BE2C (cell line): ENCODE results near the gene LRRIQ1.

Source experiments
- DNase-seq: peaks from one replicate; pipeline ENCODE4 v3.0.0-alpha.2; 2020
- H3K27me3 ChIP-seq: fragments of 250-450 bp; sonication (Bioruptor Pico); 2 replicates; pipeline ENCODE4 v1.5.1; 2020; ENCODE audit warnings: mild to moderate bottlenecking
- H3K36me3 ChIP-seq: fragments of 250-450 bp; sonication (Bioruptor Pico); 2 replicates; pipeline ENCODE4 v1.5.1; 2020; ENCODE audit warnings: mild to moderate bottlenecking
- H3K4me1 ChIP-seq: fragments of 250-450 bp; sonication (Bioruptor Pico); 2 replicates; pipeline ENCODE4 v1.5.1; 2020
- H3K4me3 ChIP-seq: 2 replicates; pipeline ENCODE4 v1.5.1; 2011; ENCODE audit warnings: low read depth, low read length
- H3K9me3 ChIP-seq: fragments of 250-450 bp; sonication (Bioruptor Pico); 2 replicates; pipeline ENCODE4 v1.5.1; 2020
- TF ChIP-seq, protein P1 (sequence below): IDR thresholded peaks from 2 replicates; pipeline ENCODE4 v1.5.1; 2012; ENCODE audit warnings: mild to moderate bottlenecking, low read depth, low read length

The LRRIQ1 gene

GRCh38 chr12:85260896-85261295 lies 224.7 kb downstream of the LRRIQ1 start:
- no peak overlapping the region for H3K4me3 ChIP-seq

GRCh38 chr12:85266356-85266755 lies 230.2 kb downstream of the LRRIQ1 start:
- H3K9me3 ChIP-seq: no peaks in the 10 kb centered on the region

More at GRCh38 chr12:85260896-85261295, 224.7 kb downstream of the LRRIQ1 start:
- Histone ChIP-seq H3K9me3 (no peaks in the 10 kb centered on the region), H3K36me3 (no peaks in the 10 kb centered on the region), H3K4me1 (no peaks in the 10 kb centered on the region), H3K27me3 (peaks cover 16% of the 10 kb centered on the region)
- TF ChIP-seq, protein P1, sequence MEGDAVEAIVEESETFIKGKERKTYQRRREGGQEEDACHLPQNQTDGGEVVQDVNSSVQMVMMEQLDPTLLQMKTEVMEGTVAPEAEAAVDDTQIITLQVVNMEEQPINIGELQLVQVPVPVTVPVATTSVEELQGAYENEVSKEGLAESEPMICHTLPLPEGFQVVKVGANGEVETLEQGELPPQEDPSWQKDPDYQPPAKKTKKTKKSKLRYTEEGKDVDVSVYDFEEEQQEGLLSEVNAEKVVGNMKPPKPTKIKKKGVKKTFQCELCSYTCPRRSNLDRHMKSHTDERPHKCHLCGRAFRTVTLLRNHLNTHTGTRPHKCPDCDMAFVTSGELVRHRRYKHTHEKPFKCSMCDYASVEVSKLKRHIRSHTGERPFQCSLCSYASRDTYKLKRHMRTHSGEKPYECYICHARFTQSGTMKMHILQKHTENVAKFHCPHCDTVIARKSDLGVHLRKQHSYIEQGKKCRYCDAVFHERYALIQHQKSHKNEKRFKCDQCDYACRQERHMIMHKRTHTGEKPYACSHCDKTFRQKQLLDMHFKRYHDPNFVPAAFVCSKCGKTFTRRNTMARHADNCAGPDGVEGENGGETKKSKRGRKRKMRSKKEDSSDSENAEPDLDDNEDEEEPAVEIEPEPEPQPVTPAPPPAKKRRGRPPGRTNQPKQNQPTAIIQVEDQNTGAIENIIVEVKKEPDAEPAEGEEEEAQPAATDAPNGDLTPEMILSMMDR: no peak
- DNase-seq: no peak

GRCh38 chr12:85273381-85274314 lies 237.5 kb downstream of the LRRIQ1 start:
- Histone ChIP-seq H3K4me3 (no peak overlapping the region), H3K9me3 (no peaks in the 10 kb centered on the region), H3K36me3 (no peaks in the 10 kb centered on the region), H3K4me1 (no peaks in the 10 kb centered on the region), H3K27me3 (peaks cover 81% of the 10 kb centered on the region)
- TF ChIP-seq, protein P1: no peak
- no peak for DNase-seq

More at GRCh38 chr12:85266356-85266755, 230.2 kb downstream of the LRRIQ1 start:
- peaks cover 30% of the 10 kb centered on the region for H3K27me3 ChIP-seq
- TF ChIP-seq, protein P1: no peak
- no peaks in the 10 kb centered on the region for H3K4me1 ChIP-seq
- H3K4me3 ChIP-seq: no peak overlapping the region
- H3K36me3 ChIP-seq: no peaks in the 10 kb centered on the region
- no peak for DNase-seq

- no peaks in the 10 kb centered on the region for H3K9me3 ChIP-seq
- no peak overlapping the region for H3K4me3 ChIP-seq
- no peak for DNase-seq
- TF ChIP-seq, protein P1: no peak
- H3K27me3 ChIP-seq: peaks cover 84% of the 10 kb centered on the region
- H3K36me3 ChIP-seq: no peaks in the 10 kb centered on the region
- no peaks in the 10 kb centered on the region for H3K4me1 ChIP-seq
These were observed 238.1 kb downstream of the LRRIQ1 start for GRCh38 chr12:85274315-85274651.

DNA sequence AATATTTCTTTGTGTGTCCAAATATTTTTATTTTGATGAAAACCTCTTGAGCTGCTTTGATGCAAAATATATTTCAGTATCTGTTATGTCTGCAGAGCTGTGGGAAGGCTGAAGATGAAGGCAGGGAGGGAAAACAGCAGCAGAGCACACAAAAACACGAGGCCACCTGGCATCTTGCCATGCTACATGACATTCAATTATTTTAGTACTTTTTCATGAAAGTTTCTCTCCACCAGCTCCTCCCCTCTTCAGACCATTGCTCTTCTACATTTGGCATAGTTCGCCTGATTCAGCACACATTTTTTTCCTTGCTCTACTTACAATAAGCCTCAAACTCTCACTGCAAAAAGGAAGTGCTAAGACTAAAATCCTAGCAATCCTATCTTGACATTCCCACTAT lies 239.2 kb downstream of the LRRIQ1 start:
- no peaks in the 10 kb centered on the region for H3K4me1 ChIP-seq
- TF ChIP-seq, protein P1: no peak
- DNase-seq: no peak
- no peak overlapping the region for H3K4me3 ChIP-seq
- no peaks in the 10 kb centered on the region for H3K9me3 ChIP-seq
- no peaks in the 10 kb centered on the region for H3K36me3 ChIP-seq
- peaks cover 86% of the 10 kb centered on the region for H3K27me3 ChIP-seq

DNA sequence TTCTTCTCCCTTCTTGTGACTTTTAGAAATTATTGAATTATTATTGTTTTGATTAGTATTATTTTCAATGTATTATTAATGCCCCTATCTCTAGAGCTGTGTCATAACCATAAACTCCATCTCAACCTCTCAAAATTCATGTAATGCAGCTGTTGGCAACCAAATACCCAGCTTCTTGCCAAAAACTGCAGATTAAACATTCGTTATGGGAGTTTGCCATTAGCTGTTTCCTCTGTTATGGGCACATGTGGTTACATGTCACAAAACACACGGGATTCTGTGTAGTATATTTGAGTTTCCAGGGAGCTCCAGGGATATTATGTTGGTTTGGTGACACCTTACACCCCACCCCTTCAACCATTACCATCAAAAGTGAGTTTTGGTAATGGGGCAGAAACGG lies 241.0 kb downstream of the LRRIQ1 start:
- Histone ChIP-seq H3K27me3 (peaks cover 94% of the 10 kb centered on the region), H3K4me3 (no peak overlapping the region), H3K9me3 (0 out of 2 replicates have a peak, but pooled peaks cover 3% of the 10 kb centered on the region), H3K4me1 (no peaks in the 10 kb centered on the region), H3K36me3 (no peaks in the 10 kb centered on the region)
- no peak for DNase-seq
- TF ChIP-seq, protein P1: no peak
